Neural cell (in vitro differentiated cells): Measurements from ENCODE around the gene STH.

Source experiments
- CTCF ChIP-seq: fragments of 450-650 bp; IDR thresholded peaks from 2 replicates; pipeline ENCODE4 v1.5.1; 2014; ENCODE audit warnings: antibody characterized with exemption, mild to moderate bottlenecking, moderate library complexity; ENCODE audit not compliant: poor library complexity, severe bottlenecking
- EZH2 ChIP-seq: fragments of 200-600, 300-800 bp; shearing (Covaris generic), sonication (generic); IDR thresholded peaks from 2 replicates; pipeline ENCODE4 v1.6.1; 2014; ENCODE audit warnings: antibody characterized with exemption, low read length, borderline replicate concordance, mild to moderate bottlenecking; ENCODE audit not compliant: insufficient read depth, poor library complexity, severe bottlenecking

GRCh38 chr17:45972531-45972930 lies 26.5 kb upstream of the STH start:
- TF ChIP-seq EZH2 (no peak), CTCF (no peak)
